ENCODE measurements around the gene CHCHD3.

GRCh38 chr7:132996581-132997242 is 85.2 kb downstream of the CHCHD3 start:
- TF ChIP-seq CTCF (IDR thresholded peaks at IDR 0.05) (no peak), POLR2AphosphoS5 (IDR thresholded peaks at IDR 0.05; ENCODE audit: insufficient read depth in 1 of 2, low read depth in 1 of 2) (no peak)

Measured in vagina (tissue), 2 donors.